GM19468 (cell line): ENCODE data around the gene IPO5.
"Not testable (repeated sequence)": the region's sequence is repeated elsewhere in the genome, so short reads cannot be mapped to it uniquely, and the experiment has no call there.

Experiments used
- ATAC-seq: cut with Tn5 transposase; IDR thresholded peaks from one replicate; pipeline ENCODE4 v1.9.1; 2021; ENCODE audit warnings: mild to moderate bottlenecking, moderate library complexity, moderate number of reproducible peaks; ENCODE audit not compliant: unreplicated experiment; ENCODE audit errors: extremely low read depth

Gene IPO5

DNA sequence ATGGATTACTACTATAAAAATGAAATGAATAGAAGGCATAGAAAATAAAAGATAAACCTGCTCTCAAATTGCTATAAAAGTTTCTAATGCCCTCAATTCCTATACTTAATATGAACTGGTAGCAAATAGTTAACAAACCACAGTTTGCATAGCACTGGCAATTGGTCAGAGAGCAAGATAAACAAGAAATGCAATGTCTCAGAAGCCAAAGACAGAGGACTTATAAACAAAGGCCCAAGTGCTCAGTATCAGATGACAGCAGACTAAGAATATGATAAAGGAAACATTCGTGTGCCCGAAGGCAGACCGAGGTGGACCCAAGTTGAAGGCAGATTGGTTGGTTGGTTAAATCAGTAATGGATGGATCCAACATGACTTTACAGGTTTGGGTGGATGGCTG is 50.6 kb downstream of the IPO5 start:
- no peak for ATAC-seq

DNA sequence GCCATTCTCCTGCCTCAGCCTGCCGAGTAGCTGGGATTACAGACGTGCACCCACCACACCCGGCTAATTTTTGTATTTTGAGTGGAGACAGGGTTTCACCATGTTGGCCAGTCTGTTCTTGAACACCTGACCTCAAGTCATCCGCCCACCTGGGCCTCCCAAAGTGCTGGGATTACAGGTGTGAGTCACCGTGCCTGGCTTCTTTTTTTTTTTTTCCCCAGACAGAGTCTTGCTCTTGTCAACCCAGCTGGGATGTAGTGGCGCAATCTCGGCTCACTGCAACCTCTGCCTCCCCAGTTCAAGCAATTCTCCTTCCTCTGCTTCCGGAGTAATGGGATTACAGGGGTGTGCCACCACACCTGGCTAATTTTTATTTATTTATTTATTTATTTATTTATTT is 51.5 kb downstream of the IPO5 start:
- ATAC-seq: not testable (repeated sequence)

DNA sequence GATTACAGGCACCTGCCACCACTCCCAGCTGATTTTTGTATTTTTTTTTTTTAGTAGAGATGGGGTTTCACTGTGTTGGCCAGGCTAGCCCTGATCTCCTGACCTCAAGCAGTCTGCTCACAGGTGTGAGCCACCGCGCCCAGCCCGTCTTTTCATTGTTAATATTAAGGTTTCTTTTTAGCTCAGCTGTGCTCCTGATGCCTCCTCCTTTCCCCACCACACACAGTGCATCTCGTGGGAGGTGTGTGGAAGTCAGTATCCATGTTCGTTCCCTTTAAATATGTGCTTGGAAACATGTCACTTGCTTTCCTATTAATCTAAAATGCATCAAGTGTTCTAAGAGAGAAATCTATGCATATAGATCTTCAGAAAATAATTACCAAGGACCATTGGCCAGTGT is 53.5 kb downstream of the IPO5 start:
- ATAC-seq: no peak

DNA sequence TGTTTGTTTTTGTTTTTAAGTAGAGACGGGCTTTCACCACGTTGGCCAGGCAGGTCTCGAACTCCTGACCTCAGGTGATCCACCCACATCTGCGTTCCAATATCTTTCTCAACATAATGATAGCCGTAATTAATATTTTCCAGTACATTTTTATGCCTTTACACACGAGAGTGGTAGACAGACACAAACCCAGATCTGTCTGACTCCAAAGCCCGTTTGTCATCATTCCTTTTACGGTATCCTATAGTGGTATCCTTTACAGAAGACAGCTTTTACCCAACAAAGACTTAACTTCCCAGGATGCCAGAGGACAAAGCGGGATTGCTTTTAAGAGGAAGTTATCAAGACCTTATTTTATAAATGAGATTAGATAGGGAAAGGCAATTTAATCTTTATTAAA is 59.8 kb downstream of the IPO5 start:
- no peak for ATAC-seq

DNA sequence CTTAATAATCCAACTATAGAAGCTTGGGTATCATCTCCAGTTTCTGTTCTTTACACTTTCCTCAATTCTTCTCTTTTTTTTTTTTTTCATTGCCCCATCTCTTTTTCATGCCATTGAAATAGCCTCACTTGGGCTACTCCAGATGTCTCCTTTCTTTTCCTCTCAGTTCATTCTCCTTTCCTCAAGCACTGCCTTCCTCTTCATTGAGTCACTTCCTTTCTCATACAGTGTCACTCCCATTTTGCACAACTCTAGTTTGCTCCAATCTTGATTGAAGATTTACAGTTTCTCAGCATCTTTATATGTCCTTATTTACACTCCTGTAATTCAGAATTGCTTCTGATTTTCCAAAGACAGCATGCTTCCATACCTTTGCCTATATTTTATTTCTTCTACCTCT is 61.3 kb downstream of the IPO5 start:
- ATAC-seq: no peak

DNA sequence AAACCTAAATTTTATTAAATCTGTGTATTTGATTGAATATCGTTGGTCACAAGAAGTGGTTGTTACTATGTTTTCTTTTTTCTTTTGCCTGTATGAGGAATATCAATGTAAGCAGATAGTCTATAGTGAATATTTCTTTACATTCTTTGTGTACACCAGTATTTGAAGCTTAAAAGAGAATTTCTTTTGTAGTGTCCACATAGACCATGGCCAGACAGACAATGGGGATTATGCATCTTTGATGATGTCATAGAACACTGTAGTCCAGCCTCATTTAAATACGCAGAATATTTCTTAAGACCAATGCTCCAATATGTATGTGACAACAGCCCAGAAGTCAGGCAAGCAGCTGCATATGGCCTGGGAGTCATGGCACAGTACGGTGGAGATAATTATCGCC is 64.8 kb downstream of the IPO5 start:
- no peak for ATAC-seq

DNA sequence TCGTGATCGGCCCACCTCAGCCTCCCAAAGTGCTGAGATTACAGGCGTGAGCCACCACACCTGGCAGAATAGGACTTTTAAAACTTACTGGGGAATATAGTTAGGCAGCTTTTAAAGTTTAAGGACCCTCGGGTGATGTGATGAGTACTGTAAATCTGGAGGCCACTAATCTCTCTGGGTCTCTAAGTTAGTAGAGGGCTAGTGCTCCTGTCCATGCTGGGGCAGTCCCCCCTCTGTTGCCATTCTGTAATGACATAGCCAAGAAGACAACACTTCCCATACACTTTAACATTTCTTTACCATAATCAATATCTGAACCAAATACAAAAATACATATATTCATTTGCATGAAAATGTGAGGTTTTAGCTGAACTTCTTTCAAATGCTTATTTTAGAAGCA is 65.7 kb downstream of the IPO5 start:
- no peak for ATAC-seq

DNA sequence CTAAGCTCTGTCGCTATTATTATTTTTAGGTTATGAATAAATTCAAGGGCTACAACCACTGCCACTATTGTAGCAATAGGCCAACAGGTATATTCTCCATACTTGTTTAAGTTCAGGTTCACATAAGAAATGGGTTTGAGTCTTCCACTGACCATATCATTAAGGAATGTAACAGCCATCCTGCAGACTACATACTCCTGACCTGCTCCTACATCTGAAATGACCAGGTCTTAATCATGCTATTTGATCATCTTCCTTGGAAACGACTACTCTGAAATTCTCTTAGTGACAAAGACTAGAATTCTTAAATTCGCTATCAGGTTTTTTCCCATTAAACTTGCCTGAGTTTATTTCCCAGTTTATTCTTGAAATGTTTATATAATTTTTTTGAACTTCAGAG is 66.8 kb downstream of the IPO5 start:
- ATAC-seq: no peak

DNA sequence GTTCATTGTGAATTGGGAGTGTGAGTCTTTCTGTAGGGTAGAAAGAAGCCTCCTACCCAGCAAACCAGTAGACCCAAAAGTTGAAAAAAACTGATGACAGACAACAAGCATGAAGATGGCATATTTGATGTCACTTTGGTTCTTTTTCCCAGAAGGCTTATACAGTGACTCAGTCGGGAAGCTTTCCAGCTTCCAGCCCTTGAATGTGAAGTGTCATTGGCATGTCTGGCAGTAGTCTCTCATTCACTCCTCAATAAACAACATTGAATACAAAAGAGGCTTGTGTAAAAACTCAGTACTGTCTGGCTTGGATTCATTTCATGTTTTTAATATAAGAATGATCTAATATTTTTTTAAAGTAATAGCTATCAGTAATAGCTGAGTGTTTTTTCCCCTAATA is 68.7 kb downstream of the IPO5 start:
- ATAC-seq: no peak

DNA sequence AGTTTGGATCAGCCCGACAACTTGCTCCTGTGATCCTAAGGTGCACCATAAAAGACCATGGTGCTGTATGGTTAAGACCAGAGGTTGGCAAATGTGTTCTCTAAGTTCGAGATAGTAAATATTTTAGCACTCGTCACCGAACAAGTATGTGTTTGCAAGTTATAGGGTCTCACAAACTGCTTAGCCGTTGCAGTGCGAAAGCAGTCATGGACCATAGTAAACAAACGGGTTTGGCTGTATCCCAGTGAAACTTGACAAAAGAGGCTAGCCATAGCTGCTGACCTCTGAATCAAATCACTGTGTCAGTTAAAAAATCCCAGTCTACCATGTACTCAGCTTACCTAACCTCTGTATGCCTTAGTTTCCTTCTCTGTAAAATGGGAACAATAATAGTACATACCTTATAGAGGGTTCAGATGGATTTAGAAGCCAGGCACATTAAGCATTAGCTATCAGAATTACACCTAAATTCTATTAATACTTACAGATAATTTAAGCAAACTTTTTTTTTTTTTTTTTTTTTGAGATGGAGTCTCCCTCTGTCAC is 72.1 kb downstream of the IPO5 start:
- no peak for ATAC-seq

DNA sequence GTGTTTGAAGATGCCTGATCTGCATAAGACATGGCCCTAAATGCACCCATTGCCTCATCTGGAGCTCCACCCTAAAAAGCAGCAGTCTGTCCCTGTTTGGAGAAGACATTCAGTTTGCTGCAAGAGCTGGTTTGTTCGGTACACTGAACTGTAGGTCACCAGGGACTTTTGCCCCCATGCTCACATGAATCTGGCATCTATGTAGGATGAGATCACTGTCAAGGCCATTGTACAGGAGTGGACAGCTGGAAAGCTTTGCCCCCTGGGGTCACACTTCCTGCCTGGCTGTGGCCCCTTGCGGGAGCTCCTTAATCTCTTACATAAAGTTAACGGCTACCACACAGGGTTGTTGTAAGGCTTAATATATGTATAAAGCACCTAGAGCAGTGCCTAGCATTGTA is 73.0 kb downstream of the IPO5 start:
- ATAC-seq: no peak

DNA sequence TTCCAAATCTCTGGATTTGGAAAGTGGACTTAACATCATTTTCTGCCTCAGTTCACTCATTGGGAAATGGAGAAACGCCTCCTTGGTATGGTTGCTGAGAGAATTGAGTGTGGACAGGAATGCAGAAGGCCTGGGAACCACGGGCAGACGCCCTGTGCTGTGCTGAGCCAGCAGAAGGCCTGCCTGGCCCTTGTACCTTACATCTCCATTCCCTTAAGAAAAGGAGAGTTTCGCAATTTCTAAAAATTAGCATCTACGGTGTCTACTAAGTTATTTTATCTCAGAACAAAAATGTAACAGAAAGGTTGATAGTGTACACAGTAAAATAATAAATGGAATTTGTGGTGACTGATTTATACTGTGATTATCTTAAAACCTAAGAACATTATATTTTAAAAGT is 78.7 kb downstream of the IPO5 start:
- ATAC-seq: no peak

DNA sequence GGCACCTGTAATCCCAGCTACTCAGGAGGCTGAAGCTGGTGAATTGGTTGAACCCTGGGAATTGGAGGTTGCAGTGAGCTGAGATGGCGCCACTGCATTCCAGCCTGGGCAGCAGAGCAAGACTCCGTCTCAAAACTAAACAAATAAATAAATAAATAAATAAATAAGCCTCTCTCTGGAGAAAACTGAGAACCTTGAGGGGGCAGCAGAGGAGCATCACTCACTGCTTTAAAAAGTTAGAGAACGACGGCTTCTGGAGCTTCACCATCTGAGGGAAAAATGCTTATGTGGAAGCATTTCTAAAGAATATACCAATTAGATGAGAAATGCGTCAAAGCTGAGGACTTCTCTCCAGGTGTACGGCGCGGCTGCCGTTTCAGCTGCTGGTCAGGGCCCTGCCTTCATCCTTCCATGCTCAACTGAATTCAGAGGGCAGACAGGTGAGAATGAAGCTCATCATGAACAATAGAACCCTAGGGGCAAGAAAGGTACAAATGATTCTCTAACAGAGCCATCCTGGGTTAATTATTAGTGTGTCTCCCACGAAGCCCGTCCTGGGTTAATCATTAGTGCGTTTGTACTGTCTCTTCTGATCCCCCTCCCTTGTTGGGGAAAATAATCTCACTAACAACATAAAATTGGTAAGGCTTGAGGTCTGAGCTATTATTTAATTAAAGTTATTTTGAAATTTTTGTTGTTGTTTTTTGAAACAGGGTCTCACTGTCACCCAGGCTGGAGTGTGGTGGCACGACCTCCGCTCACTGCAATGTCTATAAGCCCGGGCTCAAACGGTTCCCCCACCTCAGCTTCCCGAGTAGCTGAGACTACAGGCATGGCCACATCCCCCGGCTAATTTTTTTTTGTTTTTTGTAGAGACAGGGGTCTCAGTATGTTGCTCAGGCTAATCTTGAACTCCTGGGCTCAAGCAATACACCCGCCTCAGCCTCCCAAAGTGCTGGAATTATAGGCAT is 80.1 kb downstream of the IPO5 start:
- ATAC-seq: no peak

DNA sequence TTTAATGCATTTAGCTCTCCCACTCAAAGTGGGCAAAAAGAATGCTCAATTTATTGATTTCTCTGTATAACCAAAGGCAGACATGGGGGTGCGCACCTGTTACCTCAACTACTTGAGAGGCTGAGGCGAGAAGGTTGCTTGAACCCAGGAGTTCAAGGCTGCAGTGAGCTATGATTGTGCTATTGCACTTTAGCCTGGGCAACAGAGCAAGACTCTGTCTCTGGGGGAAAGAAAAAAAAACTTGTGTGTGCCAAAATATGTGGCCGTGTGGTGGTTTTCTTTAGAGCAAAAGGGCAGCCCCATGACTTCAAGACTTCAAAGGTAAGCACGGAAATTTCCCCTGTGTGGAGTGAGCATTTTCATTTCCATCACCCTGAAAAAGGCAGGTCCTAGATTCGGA is 81.9 kb downstream of the IPO5 start:
- ATAC-seq: no peak

DNA sequence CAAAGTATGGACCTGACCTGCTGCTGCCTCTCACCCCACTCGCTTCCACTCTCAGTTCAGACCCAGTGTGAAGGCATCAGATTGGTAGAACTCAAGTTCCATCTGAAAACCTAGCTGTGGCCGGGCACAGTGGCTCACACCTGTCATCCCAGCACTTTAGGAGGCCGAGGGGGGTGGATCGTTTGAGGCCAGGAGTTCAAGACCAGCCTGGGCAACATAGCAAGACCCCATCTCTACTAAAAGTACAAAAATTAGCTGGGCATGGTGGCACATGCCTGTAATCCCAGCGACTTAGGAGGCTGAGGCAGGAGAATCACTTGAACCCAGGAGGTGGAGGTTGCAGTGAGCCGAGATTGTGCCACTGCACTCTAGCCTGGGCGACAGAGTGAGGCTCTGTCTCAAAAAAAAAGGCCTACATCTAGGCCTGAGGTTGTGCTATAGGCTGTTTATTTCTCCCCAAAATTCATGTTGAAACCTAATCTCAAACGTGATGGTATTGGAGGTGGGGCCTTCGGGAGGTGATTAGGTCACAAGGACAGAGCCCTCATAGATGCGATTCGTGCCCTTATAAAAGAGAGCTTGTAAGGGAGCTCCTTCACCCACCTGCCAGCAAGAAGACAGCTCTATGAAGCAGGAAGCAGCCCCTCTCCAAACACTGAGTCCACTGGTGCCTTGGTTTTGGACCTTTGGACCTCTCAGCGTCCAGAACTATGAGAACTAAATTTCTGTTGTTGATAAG is 83.3 kb downstream of the IPO5 start:
- not testable (repeated sequence) for ATAC-seq

DNA sequence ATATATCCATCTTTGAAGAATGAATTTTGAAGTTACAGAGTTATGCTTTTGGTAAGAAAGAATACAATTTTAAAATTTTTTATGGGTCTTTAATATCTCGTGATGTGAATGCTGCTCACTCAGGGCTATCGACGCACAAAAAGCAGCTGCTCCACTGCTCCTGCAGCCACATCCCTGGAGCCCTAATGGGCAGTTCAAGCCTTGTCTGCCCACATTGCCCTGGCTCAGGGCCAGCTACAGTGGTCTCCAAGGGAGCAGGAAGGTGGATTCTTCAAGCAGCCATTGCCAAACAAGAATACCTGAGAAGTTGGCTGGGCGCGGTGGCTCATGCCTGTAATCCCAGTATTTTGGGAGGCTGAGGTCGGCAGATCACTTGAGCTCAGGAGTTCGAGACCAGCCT is 85.8 kb downstream of the IPO5 start:
- no peak for ATAC-seq

DNA sequence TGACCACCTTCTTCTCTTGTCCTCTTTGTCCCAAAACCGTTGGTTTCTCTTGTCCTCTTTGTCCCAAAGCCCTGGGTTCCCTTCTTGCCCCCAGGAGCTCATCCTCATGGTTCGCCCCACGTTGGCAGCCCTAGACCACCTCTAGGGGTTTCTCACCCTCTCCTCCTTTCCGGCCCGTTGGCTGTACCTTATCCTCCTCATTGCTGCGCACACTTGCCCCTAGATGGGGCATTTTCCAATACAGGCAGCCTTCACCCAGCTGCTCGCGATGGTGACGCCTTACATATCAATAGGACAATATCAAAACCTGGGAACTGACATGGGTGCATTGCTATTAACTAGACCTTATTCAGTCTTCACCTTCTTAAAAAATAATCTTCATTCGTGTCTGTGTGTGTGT is 86.5 kb downstream of the IPO5 start:
- ATAC-seq: no peak

DNA sequence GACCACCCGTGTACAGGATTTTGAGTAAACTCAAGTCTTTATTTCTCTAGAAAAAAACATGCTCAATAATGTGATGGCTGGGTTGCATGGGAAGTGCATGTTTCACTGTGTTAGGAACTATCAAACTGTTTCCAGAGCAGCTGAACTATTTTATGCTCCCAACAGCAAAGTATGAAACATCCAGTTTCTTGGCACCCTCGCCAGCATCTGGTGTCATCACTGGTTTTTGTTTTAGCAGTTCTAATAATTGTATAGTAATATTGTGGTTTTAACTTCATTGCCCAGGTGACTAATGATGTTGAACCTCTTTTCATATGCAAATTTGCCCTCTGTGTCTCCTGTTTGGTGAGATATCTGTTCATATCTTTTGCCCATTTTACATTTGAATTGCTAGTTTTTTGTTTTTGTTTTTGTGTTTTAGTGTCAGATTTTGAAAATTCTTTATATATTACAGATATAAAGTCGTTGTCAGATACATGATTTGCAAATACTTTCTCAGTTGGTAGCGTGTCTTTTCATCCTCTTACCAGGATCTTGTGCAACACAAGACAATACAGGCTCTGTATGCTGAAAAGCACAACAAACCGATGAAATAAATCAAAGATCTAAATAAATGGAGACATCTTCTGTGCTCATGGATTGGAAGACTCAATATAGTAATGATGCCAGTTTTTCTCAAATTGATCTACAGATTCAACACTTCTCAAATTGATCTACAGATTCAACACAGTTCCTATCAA is 87.8 kb downstream of the IPO5 start:
- no peak for ATAC-seq

DNA sequence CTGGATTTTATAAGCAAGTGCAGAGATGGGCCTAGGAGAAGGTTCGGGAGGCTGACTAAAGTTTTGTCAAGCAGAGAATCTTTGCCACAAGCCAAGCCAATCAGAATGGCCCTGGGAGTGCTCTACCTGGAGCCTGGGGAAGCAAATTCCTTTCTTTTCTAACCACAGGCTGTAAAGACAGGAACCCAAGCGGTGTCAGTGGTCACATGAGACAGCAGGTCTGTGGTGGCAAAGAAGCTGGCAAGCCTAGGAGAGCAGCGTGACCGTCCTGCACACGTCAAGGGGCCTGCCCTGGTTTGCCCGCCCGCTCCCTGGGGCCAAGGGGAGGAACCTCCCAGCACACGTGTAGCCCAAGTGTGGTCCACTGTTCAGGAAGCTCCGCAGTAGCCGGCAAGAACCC is 90.8 kb downstream of the IPO5 start:
- no peak for ATAC-seq

DNA sequence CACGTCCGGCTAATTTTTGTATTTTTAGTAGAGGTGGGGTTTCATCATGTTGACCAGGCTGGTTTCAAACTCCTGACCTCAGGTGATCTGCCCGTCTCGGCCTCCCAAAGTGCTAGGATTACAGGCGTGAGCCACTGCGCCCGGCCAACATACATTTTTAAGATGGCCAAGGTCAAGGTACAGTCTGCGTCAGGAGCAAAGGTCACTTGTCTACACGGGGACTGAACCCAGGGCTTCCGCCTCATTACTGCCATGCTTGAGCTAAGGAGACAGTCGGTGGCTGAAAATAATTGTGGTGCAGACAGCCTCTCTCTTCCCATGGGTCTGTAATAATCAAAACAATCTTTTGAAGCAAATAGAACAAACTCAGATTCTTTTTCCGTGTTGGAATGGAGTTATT is 94.3 kb downstream of the IPO5 start:
- ATAC-seq: not testable (repeated sequence)

DNA sequence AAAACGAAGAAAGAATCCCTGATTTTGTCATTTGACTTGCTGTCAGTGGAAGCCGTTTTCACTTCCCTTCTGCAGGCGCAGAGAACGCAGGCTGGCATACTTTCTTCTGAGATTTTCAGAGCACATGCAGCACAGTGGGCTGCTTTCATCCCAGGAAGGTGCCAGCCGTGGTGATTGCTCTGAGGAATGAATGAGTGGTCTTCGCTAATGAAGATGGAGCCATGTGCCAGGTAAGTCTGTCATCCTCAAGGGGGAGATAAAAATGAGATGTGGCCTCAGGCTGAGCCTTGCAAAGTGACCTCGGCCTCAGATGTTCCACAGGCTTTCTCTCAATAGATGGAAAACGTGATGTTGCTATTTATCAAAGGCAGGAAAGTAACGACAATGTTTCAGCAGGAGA is 94.8 kb downstream of the IPO5 start:
- ATAC-seq: no peak
